ENCODE measurements around the gene DIPK1B.

DNA sequence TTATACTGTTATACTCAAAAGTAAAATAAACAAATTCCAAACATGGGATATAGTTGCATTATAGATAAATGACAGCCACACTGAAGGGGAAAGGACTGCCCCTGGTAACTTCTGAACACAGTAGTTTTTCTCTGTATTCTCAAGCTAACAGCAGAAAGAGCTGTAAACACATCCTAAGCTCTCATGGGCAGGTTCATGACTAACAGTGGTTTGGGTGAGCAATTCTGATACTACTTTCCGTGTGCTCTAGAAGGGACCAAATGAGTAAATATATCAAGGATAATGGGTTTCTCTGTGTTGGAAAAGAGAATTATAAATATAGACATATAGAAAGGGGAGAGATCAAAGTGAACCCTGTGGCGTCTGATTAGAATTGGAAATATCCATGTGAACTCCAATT lies 38.2 kb downstream of the DIPK1B start:
- no peak for TF ChIP-seq POLR2A (IDR thresholded peaks at IDR 0.05; ENCODE audit: low read depth, low read length)
- no peak for TF ChIP-seq TAF1 (IDR thresholded peaks at IDR 0.05; ENCODE audit: borderline replicate concordance, low read depth, low read length)
